Activated T-cell treated with anti-CD3 and anti-CD28 coated beads, Interleukin-2, amount 50 U/mL, for 72 hours (primary cell): ENCODE measurements around the gene C4B. TPM values are rescaled to one million over a fixed set of nuclear protein-coding genes. Genes with fewer than 3 reads are reported as not detected.
"Not testable (repeated sequence)": the region's sequence is repeated elsewhere in the genome, so short reads cannot be mapped to it uniquely, and the experiment has no call there.

Experiments used
- ATAC-seq, 2 donors: fragments of 150-1000 bp; cut with Tn5 transposase; replicated peaks in 1 of 2; 2 replicates each; pipeline ENCODE4 v1.10.0; 2021; ENCODE audit warnings: moderate library complexity in 2 of 2, mild to moderate bottlenecking in 1 of 2
- DNase-seq, 2 donors: peaks; one replicate each; pipeline ENCODE4 v3.0.0; 2021 to 2022; ENCODE audit warnings: mixed read lengths in 1 of 2
- H3K27ac Mint-ChIP-seq: one replicate; pipeline ENCODE4 v1.8.0; 2022; ENCODE audit warnings: mild to moderate bottlenecking, moderate library complexity, mixed read lengths
- H3K27me3 Mint-ChIP-seq: one replicate; pipeline ENCODE4 v1.8.0; 2022; ENCODE audit warnings: low read depth, mixed read lengths
- H3K36me3 Mint-ChIP-seq, 2 donors: one replicate each; pipeline ENCODE4 v1.8.0; 2022; ENCODE audit warnings: mixed read lengths in 2 of 2, mild to moderate bottlenecking in 1 of 2; ENCODE audit not compliant: insufficient read depth in 2 of 2
- H3K4me1 Mint-ChIP-seq: one replicate; pipeline ENCODE4 v1.8.0; 2022; ENCODE audit warnings: low read depth, mixed read lengths
- H3K4me3 Mint-ChIP-seq, 2 donors: one replicate each; pipeline ENCODE4 v1.8.0; 2022; ENCODE audit warnings: mild to moderate bottlenecking in 2 of 2, mixed read lengths in 2 of 2, moderate library complexity in 2 of 2
- H3K9me3 Mint-ChIP-seq, 2 donors: one replicate each; pipeline ENCODE4 v1.8.0; 2022; ENCODE audit warnings: mixed read lengths in 2 of 2
- total RNA-seq, 2 donors: library from RNA; stranded (reverse); gene quantifications; one replicate each; pipeline ENCODE4 v1.2.3, GENCODE V29; 2022

The C4B gene
- total RNA-seq, 2 donors from 2014 or later = 4.9 to 6.4 TPM

GRCh38 chr6:32029553-32029952, 15.0 kb downstream of the C4B start:
- H3K27ac Mint-ChIP-seq, DNase-seq, H3K4me3 Mint-ChIP-seq, H3K36me3 Mint-ChIP-seq, H3K9me3 Mint-ChIP-seq, ATAC-seq, H3K4me1 Mint-ChIP-seq, H3K27me3 Mint-ChIP-seq: not testable (repeated sequence)

- not testable (repeated sequence) for H3K9me3 Mint-ChIP-seq, H3K27ac Mint-ChIP-seq, H3K4me3 Mint-ChIP-seq, ATAC-seq, H3K36me3 Mint-ChIP-seq, DNase-seq, H3K4me1 Mint-ChIP-seq, H3K27me3 Mint-ChIP-seq
Measured at GRCh38 chr6:32035283-32036013, 20.9 kb downstream of the C4B start.

- not testable (repeated sequence) for H3K4me1 Mint-ChIP-seq, DNase-seq, ATAC-seq, H3K9me3 Mint-ChIP-seq, H3K4me3 Mint-ChIP-seq, H3K27ac Mint-ChIP-seq, H3K27me3 Mint-ChIP-seq, H3K36me3 Mint-ChIP-seq
Measured at GRCh38 chr6:32037136-32037535, 22.5 kb downstream of the C4B start.

GRCh38 chr6:32037598-32038524, 23.3 kb downstream of the C4B start, which contains the start of gene CYP21A2:
Gene CYP21A2 (plus strand): TSS chr6:32038415. CDS start chr6:32038423, 8 bp downstream.
- not testable (repeated sequence) for H3K27me3 Mint-ChIP-seq, H3K4me3 Mint-ChIP-seq
- ATAC-seq = peak; percentile 65 to 67

GRCh38 chr6:32038878-32039277, 24.3 kb downstream of the C4B start:
- H3K4me3 Mint-ChIP-seq, H3K9me3 Mint-ChIP-seq, H3K27me3 Mint-ChIP-seq, DNase-seq, H3K27ac Mint-ChIP-seq, ATAC-seq, H3K4me1 Mint-ChIP-seq, H3K36me3 Mint-ChIP-seq: not testable (repeated sequence)

More at GRCh38 chr6:32037598-32038524, 23.3 kb downstream of the C4B start, which contains the start of gene CYP21A2:
- not testable (repeated sequence) for DNase-seq, H3K9me3 Mint-ChIP-seq, H3K4me1 Mint-ChIP-seq, H3K36me3 Mint-ChIP-seq, H3K27ac Mint-ChIP-seq

GRCh38 chr6:32039321-32040274, 25.0 kb downstream of the C4B start:
- not testable (repeated sequence) for H3K4me1 Mint-ChIP-seq, H3K9me3 Mint-ChIP-seq, H3K36me3 Mint-ChIP-seq, DNase-seq, H3K27ac Mint-ChIP-seq, ATAC-seq, H3K27me3 Mint-ChIP-seq, H3K4me3 Mint-ChIP-seq

- ATAC-seq, H3K4me3 Mint-ChIP-seq, H3K9me3 Mint-ChIP-seq, DNase-seq, H3K27me3 Mint-ChIP-seq, H3K36me3 Mint-ChIP-seq, H3K27ac Mint-ChIP-seq, H3K4me1 Mint-ChIP-seq: not testable (repeated sequence)
Measured at GRCh38 chr6:32040299-32041049, 25.9 kb downstream of the C4B start.

GRCh38 chr6:32041050-32041321, 26.4 kb downstream of the C4B start:
- not testable (repeated sequence) for H3K27ac Mint-ChIP-seq

GRCh38 chr6:32041385-32041784, 26.8 kb downstream of the C4B start:
- not testable (repeated sequence) for ATAC-seq, H3K9me3 Mint-ChIP-seq, H3K27ac Mint-ChIP-seq, H3K27me3 Mint-ChIP-seq, H3K4me1 Mint-ChIP-seq, DNase-seq, H3K36me3 Mint-ChIP-seq, H3K4me3 Mint-ChIP-seq

More at GRCh38 chr6:32041050-32041321, 26.4 kb downstream of the C4B start:
- not testable (repeated sequence) for ATAC-seq, DNase-seq, H3K9me3 Mint-ChIP-seq, H3K27me3 Mint-ChIP-seq, H3K36me3 Mint-ChIP-seq, H3K4me1 Mint-ChIP-seq, H3K4me3 Mint-ChIP-seq

GRCh38 chr6:32042276-32042675, 27.7 kb downstream of the C4B start:
- not testable (repeated sequence) for H3K27ac Mint-ChIP-seq, H3K27me3 Mint-ChIP-seq, H3K4me3 Mint-ChIP-seq, DNase-seq, H3K36me3 Mint-ChIP-seq, H3K9me3 Mint-ChIP-seq, H3K4me1 Mint-ChIP-seq, ATAC-seq

- not testable (repeated sequence) for H3K4me1 Mint-ChIP-seq, DNase-seq, H3K36me3 Mint-ChIP-seq, H3K9me3 Mint-ChIP-seq, H3K27me3 Mint-ChIP-seq, H3K27ac Mint-ChIP-seq, ATAC-seq, H3K4me3 Mint-ChIP-seq
Measured at GRCh38 chr6:32043589-32044380, 29.2 kb downstream of the C4B start.

GRCh38 chr6:32044916-32045315, 30.3 kb downstream of the C4B start:
- not testable (repeated sequence) for H3K9me3 Mint-ChIP-seq, H3K4me3 Mint-ChIP-seq, H3K27me3 Mint-ChIP-seq, ATAC-seq, H3K27ac Mint-ChIP-seq, DNase-seq, H3K36me3 Mint-ChIP-seq, H3K4me1 Mint-ChIP-seq
